Measurements from ENCODE around the gene AQP12B.

Gene AQP12B

DNA sequence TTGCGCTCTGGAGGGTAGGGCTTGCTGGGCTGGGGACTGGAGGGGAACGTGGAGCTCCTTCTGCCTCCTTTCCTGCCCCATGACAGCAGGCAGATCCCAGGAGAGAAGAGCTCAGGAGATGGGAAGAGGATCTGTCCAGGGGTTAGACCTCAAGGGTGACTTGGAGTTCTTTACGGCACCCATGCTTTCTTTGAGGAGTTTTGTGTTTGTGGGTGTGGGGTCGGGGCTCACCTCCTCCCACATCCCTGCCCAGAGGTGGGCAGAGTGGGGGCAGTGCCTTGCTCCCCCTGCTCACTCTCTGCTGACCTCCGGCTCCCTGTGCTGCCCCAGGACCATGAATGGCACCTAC is 53.1 kb downstream of the AQP12B start:
- H3K27ac Mint-ChIP-seq = no peak overlapping the region
- H3K36me3 Mint-ChIP-seq = peaks cover 8% of the 10 kb centered on the region
- H3K4me3 Mint-ChIP-seq = no peak overlapping the region
- H3K27me3 Mint-ChIP-seq = no peaks in the 10 kb centered on the region
- peaks cover 16% of the 10 kb centered on the region for H3K4me1 Mint-ChIP-seq
- H3K9me3 Mint-ChIP-seq = peaks cover 8% of the 10 kb centered on the region

DNA sequence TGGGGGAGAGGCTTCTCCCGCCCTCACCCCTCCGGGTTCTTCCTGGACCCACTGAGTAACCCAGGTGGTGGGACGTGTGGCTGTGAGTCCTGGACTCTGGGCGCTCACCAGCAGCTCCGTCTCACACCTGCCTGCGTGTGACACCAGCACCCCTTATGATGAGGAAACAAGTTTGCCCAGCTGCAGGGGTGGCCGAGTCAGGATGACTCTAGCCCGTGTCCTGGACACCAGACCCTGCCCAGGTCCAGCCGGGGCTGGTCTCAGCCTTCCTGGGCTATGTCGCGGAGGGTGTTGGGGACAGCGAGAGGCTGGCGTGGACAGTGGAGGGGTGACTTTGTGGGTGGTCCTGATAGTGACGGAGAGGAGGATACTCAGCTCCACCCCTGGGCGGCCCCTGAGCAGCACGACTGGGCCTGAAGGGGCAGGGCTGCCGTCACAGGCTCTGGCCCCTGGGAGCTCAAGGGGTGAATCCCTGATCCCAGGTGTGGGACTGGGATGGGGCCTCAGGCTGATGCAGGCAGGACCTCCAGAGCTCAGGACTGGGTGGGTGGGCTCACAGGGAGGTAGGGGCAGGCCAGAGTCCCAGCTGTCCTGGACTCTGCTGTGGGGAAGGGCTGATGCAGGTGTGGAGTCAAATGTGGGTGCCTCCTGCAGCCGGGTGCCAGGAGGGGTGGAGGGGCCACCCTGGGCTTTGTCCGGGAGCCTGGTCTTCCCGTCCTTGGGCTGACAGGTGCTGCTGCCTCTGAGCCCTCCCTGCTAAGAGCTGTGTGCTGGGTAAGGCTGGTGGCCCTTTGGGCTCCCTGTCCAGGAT is 53.7 kb downstream of the AQP12B start:
- H3K27ac Mint-ChIP-seq = no peak overlapping the region
- no peaks in the 10 kb centered on the region for H3K27me3 Mint-ChIP-seq
- H3K4me3 Mint-ChIP-seq = no peak overlapping the region
- peaks cover 16% of the 10 kb centered on the region for H3K4me1 Mint-ChIP-seq
- H3K36me3 Mint-ChIP-seq = peaks cover 8% of the 10 kb centered on the region
- peaks cover 8% of the 10 kb centered on the region for H3K9me3 Mint-ChIP-seq

DNA sequence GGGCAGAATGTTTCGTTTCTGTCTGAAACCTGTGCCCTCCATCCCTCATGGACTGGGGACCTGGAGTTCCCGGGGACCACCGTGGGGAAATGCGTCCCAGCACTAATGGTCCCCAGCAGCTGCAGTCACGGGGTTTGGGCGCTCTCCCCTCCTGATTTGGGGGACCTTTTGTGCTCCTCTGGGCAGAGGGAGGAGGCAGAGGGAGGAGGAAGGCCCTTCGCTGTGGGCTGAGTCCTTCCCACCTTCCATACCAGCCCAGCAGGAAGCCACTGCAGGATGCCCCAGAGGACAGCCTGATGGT is 54.2 kb downstream of the AQP12B start:
- no peak overlapping the region for H3K27ac Mint-ChIP-seq
- H3K4me1 Mint-ChIP-seq = peaks cover 16% of the 10 kb centered on the region
- peaks cover 6% of the 10 kb centered on the region for H3K9me3 Mint-ChIP-seq
- peaks cover 6% of the 10 kb centered on the region for H3K36me3 Mint-ChIP-seq
- H3K27me3 Mint-ChIP-seq = no peaks in the 10 kb centered on the region
- no peak overlapping the region for H3K4me3 Mint-ChIP-seq

DNA sequence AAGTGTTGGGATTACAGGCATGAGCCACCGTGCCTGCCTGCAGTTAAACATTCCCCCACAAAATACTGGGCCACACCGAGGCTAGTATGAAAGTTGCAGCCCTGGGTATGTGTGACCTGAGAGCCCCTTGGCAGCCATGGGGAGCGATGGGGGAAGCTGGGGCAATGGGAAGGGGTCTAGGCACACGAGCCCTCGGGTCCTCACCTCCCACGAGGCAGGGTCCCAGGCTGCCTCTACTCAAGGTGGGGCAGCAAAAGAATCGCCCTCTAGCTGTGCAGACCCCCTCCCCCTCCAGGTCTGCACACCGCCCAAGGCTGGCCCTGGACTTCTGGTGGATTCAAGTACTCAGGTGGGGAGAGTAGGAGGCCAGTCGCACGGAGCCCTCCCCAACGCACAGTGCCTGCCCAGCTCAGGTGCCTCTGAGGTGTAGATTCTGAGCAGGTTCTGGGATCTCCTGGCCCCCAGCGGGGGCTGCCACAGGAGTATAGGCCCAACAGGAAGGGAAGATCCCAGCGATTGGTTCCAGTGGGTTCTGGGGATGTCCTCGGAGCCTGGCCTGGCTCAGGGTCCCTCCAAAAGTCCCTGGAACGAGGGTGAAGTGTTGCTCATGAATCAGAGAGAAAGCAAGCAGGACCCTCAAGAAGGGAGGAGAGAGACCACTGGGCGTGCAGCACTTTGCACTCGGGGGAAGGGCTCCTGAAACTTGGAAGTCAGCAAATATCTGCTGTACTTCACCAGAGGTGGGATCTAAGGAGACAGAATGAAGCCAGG is 54.8 kb downstream of the AQP12B start:
- H3K4me3 Mint-ChIP-seq = no peak overlapping the region

DNA sequence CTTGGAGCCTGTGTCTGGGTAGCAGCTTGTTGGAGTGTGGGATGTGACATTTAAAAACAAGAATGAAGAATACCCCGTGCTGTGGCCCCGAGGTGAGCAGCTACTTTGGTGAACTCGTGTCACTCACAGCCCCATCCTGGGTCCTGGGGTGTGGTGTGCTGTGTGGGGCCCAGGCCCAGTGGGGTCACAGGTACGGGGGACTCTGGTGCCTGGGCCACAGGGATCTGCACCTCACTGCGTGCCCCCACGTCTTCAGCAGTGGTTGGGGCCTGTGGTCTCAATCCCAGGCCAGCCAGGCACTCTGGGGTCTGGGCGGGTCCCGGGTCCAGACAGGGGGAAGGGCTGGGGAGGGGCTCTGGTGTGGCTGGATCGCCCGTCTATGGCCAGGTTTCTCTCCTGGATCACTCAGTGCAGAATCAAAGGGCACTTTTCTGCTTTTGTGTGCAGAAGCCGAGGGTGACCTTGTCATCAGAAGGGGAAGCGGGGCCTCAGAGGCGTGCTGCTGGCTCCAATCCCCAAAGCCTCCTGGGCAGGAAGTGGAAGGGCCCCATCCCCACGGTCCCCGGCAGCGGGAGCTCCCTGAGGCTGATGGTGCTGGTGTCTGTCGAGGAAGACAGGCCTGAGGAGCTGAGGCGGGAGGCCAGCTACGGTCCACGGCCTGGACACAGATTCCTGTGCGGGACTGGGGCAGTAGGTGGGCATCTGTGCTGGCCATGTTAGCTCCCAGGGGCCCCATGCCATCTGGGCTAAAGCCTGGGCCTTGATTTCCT is 56.0 kb downstream of the AQP12B start:
- Mint-ChIP-seq H3K9me3 (no peaks in the 10 kb centered on the region), H3K27me3 (no peaks in the 10 kb centered on the region), H3K4me1 (peaks cover 29% of the 10 kb centered on the region), H3K36me3 (no peaks in the 10 kb centered on the region), H3K4me3 (no peak overlapping the region), H3K27ac (no peak overlapping the region)

More for the DNA sequence above, 54.8 kb downstream of the AQP12B start:
- Mint-ChIP-seq H3K4me1 (peaks cover 20% of the 10 kb centered on the region), H3K9me3 (peaks cover under 1% of the 10 kb centered on the region), H3K27ac (no peak overlapping the region), H3K27me3 (no peaks in the 10 kb centered on the region), H3K36me3 (peaks cover under 1% of the 10 kb centered on the region)
